Neural crest cell (in vitro differentiated cells): ENCODE results near the gene RARB. TPM values are rescaled to one million over a fixed set of nuclear protein-coding genes. Genes with fewer than 3 reads are reported as not detected.

Experiments used
- DNase-seq: peaks from one replicate; pipeline ENCODE4 v3.0.0; 2021; ENCODE audit warnings: low read depth, mixed read lengths, low spot score
- H3K27ac Mint-ChIP-seq: one replicate; pipeline ENCODE4 v1.8.0; 2021; ENCODE audit warnings: mild to moderate bottlenecking, mixed read lengths; ENCODE audit not compliant: unreplicated experiment
- H3K27me3 Mint-ChIP-seq: 2 replicates; pipeline ENCODE4 v1.8.0; 2021; ENCODE audit warnings: low read depth, mild to moderate bottlenecking, mixed read lengths
- H3K36me3 Mint-ChIP-seq: 2 replicates; pipeline ENCODE4 v1.8.0; 2021; ENCODE audit warnings: low read depth, mild to moderate bottlenecking, mixed read lengths
- H3K4me1 Mint-ChIP-seq: 2 replicates; pipeline ENCODE4 v1.8.0; 2021; ENCODE audit warnings: mixed read lengths
- H3K4me3 Mint-ChIP-seq: one replicate; pipeline ENCODE4 v1.8.0; 2021; ENCODE audit warnings: mild to moderate bottlenecking, mixed read lengths
- H3K9me3 Mint-ChIP-seq: 2 replicates; pipeline ENCODE4 v1.8.0; 2021; ENCODE audit warnings: mixed read lengths
- CTCF ChIP-seq: fragments of 200-600 bp; sonication (generic); conservative IDR thresholded peaks from 2 replicates; pipeline ENCODE4 v1.5.0; 2021; ENCODE audit warnings: antibody characterized with exemption, mild to moderate bottlenecking
- total RNA-seq: library from RNA; stranded (reverse); gene quantifications from 2 replicates; pipeline ENCODE4 v1.2.1, GENCODE V29; 2021

RARB gene
- total RNA-seq, 1 donor from 2014 or later: 0.98 TPM

- Mint-ChIP-seq H3K9me3 (no peaks in the 10 kb centered on the region), H3K27ac (no peak overlapping the region), H3K4me1 (no peaks in the 10 kb centered on the region), H3K4me3 (no peak overlapping the region), H3K27me3 (no peaks in the 10 kb centered on the region), H3K36me3 (no peaks in the 10 kb centered on the region)
- no peak for DNase-seq
- TF ChIP-seq CTCF: no peak
These were observed 130.7 kb downstream of the RARB start for GRCh38 chr3:25558796-25559195.

GRCh38 chr3:25563601-25564000, 135.5 kb downstream of the RARB start:
- no peak overlapping the region for H3K27ac Mint-ChIP-seq
- no peak for DNase-seq
- no peak overlapping the region for H3K4me3 Mint-ChIP-seq
- no peak for TF ChIP-seq CTCF
- H3K4me1 Mint-ChIP-seq: no peaks in the 10 kb centered on the region
- no peaks in the 10 kb centered on the region for H3K36me3 Mint-ChIP-seq
- H3K27me3 Mint-ChIP-seq: no peaks in the 10 kb centered on the region
- H3K9me3 Mint-ChIP-seq: no peaks in the 10 kb centered on the region

GRCh38 chr3:25564075-25564474, 136.0 kb downstream of the RARB start:
- no peaks in the 10 kb centered on the region for H3K9me3 Mint-ChIP-seq
- no peaks in the 10 kb centered on the region for H3K27me3 Mint-ChIP-seq
- no peak overlapping the region for H3K4me3 Mint-ChIP-seq
- no peaks in the 10 kb centered on the region for H3K36me3 Mint-ChIP-seq
- no peak overlapping the region for H3K27ac Mint-ChIP-seq
- no peak for TF ChIP-seq CTCF
- DNase-seq: no peak
- H3K4me1 Mint-ChIP-seq: peaks cover under 1% of the 10 kb centered on the region

- H3K4me1 Mint-ChIP-seq: peaks cover 11% of the 10 kb centered on the region
- no peaks in the 10 kb centered on the region for H3K36me3 Mint-ChIP-seq
- no peak overlapping the region for H3K27ac Mint-ChIP-seq
- H3K4me3 Mint-ChIP-seq: no peak overlapping the region
- no peaks in the 10 kb centered on the region for H3K27me3 Mint-ChIP-seq
- DNase-seq: no peak
- TF ChIP-seq CTCF: no peak
- H3K9me3 Mint-ChIP-seq: no peaks in the 10 kb centered on the region
These were observed 137.7 kb downstream of the RARB start for GRCh38 chr3:25565807-25566206.

GRCh38 chr3:25566358-25566920, 138.4 kb downstream of the RARB start:
- H3K9me3 Mint-ChIP-seq: no peaks in the 10 kb centered on the region
- H3K27ac Mint-ChIP-seq: no peak overlapping the region
- H3K4me1 Mint-ChIP-seq: peaks cover 11% of the 10 kb centered on the region
- H3K36me3 Mint-ChIP-seq: no peaks in the 10 kb centered on the region
- no peaks in the 10 kb centered on the region for H3K27me3 Mint-ChIP-seq
- no peak for DNase-seq
- no peak for TF ChIP-seq CTCF
- no peak overlapping the region for H3K4me3 Mint-ChIP-seq
